SK-N-SH treated with all-trans-retinoic acid at 6 μM for 48 hours (cell line): ENCODE measurements around the gene PCMTD2.

Source experiments
- ATAC-seq: fragments of 200-7000 bp; cut with Tn5 transposase; 3 replicates; pipeline ENCODE4 v1.9.1; 2020; ENCODE audit warnings: mild to moderate bottlenecking, moderate library complexity
- ARNTL ChIP-seq: fragments of 450-650 bp; formaldehyde crosslinking; IDR thresholded peaks from 2 replicates; pipeline ENCODE4 v1.5.0; 2020; ENCODE audit warnings: low read depth, mild to moderate bottlenecking, moderate library complexity, borderline replicate concordance
- BACH2 ChIP-seq: fragments of 250-450 bp; sonication (Bioruptor Pico); IDR thresholded peaks from 2 replicates; pipeline ENCODE4 v1.9.0; 2021; ENCODE audit warnings: mild to moderate bottlenecking, borderline replicate concordance
- CSDC2 ChIP-seq: fragments of 250-450 bp; sonication (Bioruptor Pico); IDR thresholded peaks from 2 replicates; pipeline ENCODE4 v1.5.0; 2020; ENCODE audit warnings: mild to moderate bottlenecking, moderate library complexity
- ESRRG ChIP-seq: fragments of 250-450 bp; sonication (Bioruptor Pico); IDR thresholded peaks from 2 replicates; pipeline ENCODE4 v1.6.1; 2021; ENCODE audit warnings: mild to moderate bottlenecking
- GLIS3 ChIP-seq: fragments of 250-450 bp; sonication (Bioruptor Pico); IDR thresholded peaks from 2 replicates; pipeline ENCODE4 v1.5.0; 2020; ENCODE audit warnings: mild to moderate bottlenecking, moderate library complexity
- ISL1 ChIP-seq: fragments of 250-450 bp; sonication (Bioruptor Pico); IDR thresholded peaks from 2 replicates; pipeline ENCODE4 v2.1.2; 2022; ENCODE audit warnings: mild to moderate bottlenecking, moderate library complexity
- OSR1 ChIP-seq: fragments of 250-450 bp; sonication (Bioruptor Pico); IDR thresholded peaks from 2 replicates; pipeline ENCODE4 v1.8.0; 2022; ENCODE audit warnings: moderate library complexity, mild to moderate bottlenecking, inconsistent platforms
- PPARA ChIP-seq: fragments of 250-450 bp; sonication (Bioruptor Pico); IDR thresholded peaks from 2 replicates; pipeline ENCODE4 v1.5.0; 2020; ENCODE audit warnings: mild to moderate bottlenecking, borderline replicate concordance
- RARB ChIP-seq: fragments of 250-450 bp; sonication (Bioruptor Pico); IDR thresholded peaks from 2 replicates; pipeline ENCODE4 v1.8.0; 2021; ENCODE audit warnings: mild to moderate bottlenecking, moderate library complexity
- SNAI2 ChIP-seq: fragments of 250-450 bp; sonication (Bioruptor Pico); IDR thresholded peaks from 2 replicates; pipeline ENCODE4 v1.5.0; 2020; ENCODE audit warnings: mild to moderate bottlenecking, moderate library complexity
- TCF4 ChIP-seq: fragments of 250-450 bp; sonication (Bioruptor Pico); IDR thresholded peaks from 2 replicates; pipeline ENCODE4 v1.8.0; 2021; ENCODE audit warnings: mild to moderate bottlenecking, moderate library complexity, borderline replicate concordance
- TOX ChIP-seq: fragments of 250-450 bp; sonication (Bioruptor Pico); IDR thresholded peaks from 2 replicates; pipeline ENCODE4 v1.8.0; 2021; ENCODE audit warnings: mild to moderate bottlenecking, moderate library complexity, borderline replicate concordance
- ZC3H10 ChIP-seq: fragments of 250-450 bp; sonication (Bioruptor Pico); IDR thresholded peaks from 2 replicates; pipeline ENCODE4 v1.5.1; 2021; ENCODE audit warnings: mild to moderate bottlenecking, moderate library complexity
- ZFP3 ChIP-seq: fragments of 250-450 bp; sonication (Bioruptor Pico); IDR thresholded peaks from 2 replicates; pipeline ENCODE4 v1.5.0; 2020; ENCODE audit warnings: mild to moderate bottlenecking, moderate library complexity
- ZFP30 ChIP-seq: fragments of 450-650 bp; formaldehyde crosslinking; IDR thresholded peaks from 2 replicates; pipeline ENCODE4 v1.5.0; 2022; ENCODE audit warnings: mild to moderate bottlenecking, moderate library complexity
- ZNF565 ChIP-seq: fragments of 450-650 bp; formaldehyde crosslinking; conservative IDR thresholded peaks from 2 replicates; pipeline ENCODE4 v1.5.0; 2020; ENCODE audit warnings: low read depth, mild to moderate bottlenecking, moderate library complexity
- ZNF70 ChIP-seq: fragments of 450-650 bp; formaldehyde crosslinking; IDR thresholded peaks from 2 replicates; pipeline ENCODE4 v1.5.0; 2020; ENCODE audit warnings: mild to moderate bottlenecking, moderate library complexity
- ZNF8 ChIP-seq: fragments of 450-650 bp; formaldehyde crosslinking; IDR thresholded peaks from 2 replicates; pipeline ENCODE4 v1.5.0; 2020; ENCODE audit warnings: mild to moderate bottlenecking, moderate library complexity
- TF ChIP-seq, protein P1 (sequence below): fragments of 250-450 bp; sonication (Bioruptor Pico); IDR thresholded peaks from 2 replicates; pipeline ENCODE4 v1.8.0; 2020; ENCODE audit warnings: mild to moderate bottlenecking, moderate library complexity, borderline replicate concordance
- TF ChIP-seq, protein P2 (sequence below): fragments of 250-450 bp; sonication (Bioruptor Pico); IDR thresholded peaks from 2 replicates; pipeline ENCODE4 v1.5.1; 2021; ENCODE audit warnings: mild to moderate bottlenecking, moderate library complexity
- TF ChIP-seq, protein P3 (sequence below): fragments of 250-450 bp; sonication (Bioruptor Pico); IDR thresholded peaks from 2 replicates; pipeline ENCODE4 v1.5.0; 2020; ENCODE audit warnings: mild to moderate bottlenecking, moderate library complexity
- TF ChIP-seq, protein P4 (sequence below): fragments of 250-450 bp; sonication (Bioruptor Pico); IDR thresholded peaks from 2 replicates; pipeline ENCODE4 v1.5.1; 2020; ENCODE audit warnings: low read depth, mild to moderate bottlenecking, moderate library complexity
- TF ChIP-seq, protein P5 (sequence below): fragments of 250-450 bp; sonication (Bioruptor Pico); IDR thresholded peaks from 2 replicates; pipeline ENCODE4 v1.8.0; 2021; ENCODE audit warnings: low read depth, mild to moderate bottlenecking, moderate library complexity, borderline replicate concordance

PCMTD2 gene

DNA sequence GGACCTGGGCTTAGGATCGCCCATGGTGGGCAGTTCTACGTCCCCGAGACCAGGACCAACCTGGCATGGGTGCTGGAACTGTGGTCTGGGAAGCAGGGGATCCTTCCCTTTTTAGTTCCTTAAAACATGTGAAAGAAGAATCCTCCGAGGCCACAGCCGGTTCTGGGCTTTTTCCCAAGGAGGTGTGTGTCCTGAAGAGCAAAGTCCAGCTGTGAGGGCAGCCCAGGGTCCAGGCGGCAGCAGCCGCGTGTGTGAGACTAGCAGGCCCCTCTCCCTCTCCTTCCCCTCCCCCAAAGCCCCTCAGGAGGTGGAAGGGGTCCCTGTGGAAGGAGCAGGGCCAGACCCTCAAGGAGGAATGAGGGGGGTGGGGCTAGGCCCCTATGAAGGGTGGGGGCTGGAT, 35.1 kb upstream of the PCMTD2 start:
- TF ChIP-seq, protein P1, sequence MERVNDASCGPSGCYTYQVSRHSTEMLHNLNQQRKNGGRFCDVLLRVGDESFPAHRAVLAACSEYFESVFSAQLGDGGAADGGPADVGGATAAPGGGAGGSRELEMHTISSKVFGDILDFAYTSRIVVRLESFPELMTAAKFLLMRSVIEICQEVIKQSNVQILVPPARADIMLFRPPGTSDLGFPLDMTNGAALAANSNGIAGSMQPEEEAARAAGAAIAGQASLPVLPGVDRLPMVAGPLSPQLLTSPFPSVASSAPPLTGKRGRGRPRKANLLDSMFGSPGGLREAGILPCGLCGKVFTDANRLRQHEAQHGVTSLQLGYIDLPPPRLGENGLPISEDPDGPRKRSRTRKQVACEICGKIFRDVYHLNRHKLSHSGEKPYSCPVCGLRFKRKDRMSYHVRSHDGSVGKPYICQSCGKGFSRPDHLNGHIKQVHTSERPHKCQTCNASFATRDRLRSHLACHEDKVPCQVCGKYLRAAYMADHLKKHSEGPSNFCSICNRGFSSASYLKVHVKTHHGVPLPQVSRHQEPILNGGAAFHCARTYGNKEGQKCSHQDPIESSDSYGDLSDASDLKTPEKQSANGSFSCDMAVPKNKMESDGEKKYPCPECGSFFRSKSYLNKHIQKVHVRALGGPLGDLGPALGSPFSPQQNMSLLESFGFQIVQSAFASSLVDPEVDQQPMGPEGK (CRISPR knock-in tag): no peak
- TF ChIP-seq, protein P2, sequence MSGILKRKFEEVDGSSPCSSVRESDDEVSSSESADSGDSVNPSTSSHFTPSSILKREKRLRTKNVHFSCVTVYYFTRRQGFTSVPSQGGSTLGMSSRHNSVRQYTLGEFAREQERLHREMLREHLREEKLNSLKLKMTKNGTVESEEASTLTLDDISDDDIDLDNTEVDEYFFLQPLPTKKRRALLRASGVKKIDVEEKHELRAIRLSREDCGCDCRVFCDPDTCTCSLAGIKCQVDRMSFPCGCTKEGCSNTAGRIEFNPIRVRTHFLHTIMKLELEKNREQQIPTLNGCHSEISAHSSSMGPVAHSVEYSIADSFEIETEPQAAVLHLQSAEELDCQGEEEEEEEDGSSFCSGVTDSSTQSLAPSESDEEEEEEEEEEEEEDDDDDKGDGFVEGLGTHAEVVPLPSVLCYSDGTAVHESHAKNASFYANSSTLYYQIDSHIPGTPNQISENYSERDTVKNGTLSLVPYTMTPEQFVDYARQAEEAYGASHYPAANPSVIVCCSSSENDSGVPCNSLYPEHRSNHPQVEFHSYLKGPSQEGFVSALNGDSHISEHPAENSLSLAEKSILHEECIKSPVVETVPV: no peak
- TF ChIP-seq ESRRG (CRISPR knock-in tag) (no peak), PPARA (CRISPR knock-in tag) (no peak), ISL1 (CRISPR knock-in tag) (no peak), ARNTL (CRISPR knock-in tag) (no peak)
- no peak for ATAC-seq

DNA sequence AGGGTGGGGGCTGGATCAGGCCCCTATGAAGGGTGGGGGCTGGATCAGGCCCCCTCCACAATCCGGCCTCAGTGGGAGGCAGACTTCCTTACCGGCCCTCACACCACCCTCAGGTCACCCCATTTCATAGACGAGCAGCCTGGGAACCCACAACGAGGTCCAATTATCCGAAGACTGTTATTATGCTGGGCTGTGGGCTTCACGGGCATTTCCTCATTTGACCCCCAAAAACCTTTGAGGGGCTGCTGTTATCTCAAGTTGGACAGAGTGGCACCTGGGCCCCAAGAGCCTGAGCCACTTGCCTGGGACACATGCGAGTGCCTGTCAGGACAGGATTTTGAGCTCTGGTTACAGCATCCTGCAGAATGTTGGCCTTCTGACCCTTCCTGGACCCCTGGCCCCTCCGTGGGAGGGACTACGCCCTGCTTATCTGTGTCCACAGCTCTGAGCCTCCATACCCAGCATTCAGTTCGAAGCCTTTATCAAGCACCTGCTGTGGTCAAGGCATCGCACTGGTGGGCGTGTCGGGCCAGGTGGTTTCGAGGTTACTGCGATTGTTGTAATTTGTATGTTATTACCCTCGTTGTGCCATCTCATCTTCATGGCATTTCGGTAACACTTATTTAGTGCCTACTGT, 34.5 kb upstream of the PCMTD2 start:
- ATAC-seq: no peak
- TF ChIP-seq ARNTL (CRISPR knock-in tag) (no peak), SNAI2 (CRISPR knock-in tag) (no peak), ZFP30 (no peak), ZNF70 (CRISPR knock-in tag) (no peak), ZNF8 (CRISPR knock-in tag) (no peak), ZC3H10 (CRISPR knock-in tag) (no peak), GLIS3 (CRISPR knock-in tag) (no peak)
- TF ChIP-seq, protein P3, sequence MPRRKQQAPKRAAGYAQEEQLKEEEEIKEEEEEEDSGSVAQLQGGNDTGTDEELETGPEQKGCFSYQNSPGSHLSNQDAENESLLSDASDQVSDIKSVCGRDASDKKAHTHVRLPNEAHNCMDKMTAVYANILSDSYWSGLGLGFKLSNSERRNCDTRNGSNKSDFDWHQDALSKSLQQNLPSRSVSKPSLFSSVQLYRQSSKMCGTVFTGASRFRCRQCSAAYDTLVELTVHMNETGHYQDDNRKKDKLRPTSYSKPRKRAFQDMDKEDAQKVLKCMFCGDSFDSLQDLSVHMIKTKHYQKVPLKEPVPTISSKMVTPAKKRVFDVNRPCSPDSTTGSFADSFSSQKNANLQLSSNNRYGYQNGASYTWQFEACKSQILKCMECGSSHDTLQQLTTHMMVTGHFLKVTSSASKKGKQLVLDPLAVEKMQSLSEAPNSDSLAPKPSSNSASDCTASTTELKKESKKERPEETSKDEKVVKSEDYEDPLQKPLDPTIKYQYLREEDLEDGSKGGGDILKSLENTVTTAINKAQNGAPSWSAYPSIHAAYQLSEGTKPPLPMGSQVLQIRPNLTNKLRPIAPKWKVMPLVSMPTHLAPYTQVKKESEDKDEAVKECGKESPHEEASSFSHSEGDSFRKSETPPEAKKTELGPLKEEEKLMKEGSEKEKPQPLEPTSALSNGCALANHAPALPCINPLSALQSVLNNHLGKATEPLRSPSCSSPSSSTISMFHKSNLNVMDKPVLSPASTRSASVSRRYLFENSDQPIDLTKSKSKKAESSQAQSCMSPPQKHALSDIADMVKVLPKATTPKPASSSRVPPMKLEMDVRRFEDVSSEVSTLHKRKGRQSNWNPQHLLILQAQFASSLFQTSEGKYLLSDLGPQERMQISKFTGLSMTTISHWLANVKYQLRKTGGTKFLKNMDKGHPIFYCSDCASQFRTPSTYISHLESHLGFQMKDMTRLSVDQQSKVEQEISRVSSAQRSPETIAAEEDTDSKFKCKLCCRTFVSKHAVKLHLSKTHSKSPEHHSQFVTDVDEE (CRISPR knock-in tag): no peak
- TF ChIP-seq, all 23 proteins: peak for 0

DNA sequence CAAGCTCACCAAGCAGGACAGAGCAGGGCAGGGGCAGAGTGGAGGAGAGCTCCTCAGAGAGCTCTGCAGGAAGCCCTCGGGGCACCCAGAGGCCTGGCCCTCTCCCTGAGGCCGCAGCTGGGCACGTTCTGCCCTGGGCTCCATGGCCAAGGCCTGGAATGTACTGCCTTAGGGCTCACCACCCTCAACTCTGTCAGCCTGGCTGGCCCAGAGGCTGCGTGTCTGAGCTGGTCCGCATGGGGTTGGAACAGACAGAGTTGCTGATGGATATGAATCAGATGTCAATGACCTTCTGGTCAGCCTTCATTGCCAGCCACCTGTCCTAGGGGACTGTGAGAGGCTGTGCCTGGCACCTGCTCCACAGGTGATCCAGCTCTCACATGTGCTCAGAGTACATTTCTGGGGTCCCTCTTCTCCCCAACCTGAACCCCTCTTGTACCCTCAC, 33.2 kb upstream of the PCMTD2 start:
- ATAC-seq: no peak; the same call in 2 of the 3 replicates
- TF ChIP-seq, protein P4, sequence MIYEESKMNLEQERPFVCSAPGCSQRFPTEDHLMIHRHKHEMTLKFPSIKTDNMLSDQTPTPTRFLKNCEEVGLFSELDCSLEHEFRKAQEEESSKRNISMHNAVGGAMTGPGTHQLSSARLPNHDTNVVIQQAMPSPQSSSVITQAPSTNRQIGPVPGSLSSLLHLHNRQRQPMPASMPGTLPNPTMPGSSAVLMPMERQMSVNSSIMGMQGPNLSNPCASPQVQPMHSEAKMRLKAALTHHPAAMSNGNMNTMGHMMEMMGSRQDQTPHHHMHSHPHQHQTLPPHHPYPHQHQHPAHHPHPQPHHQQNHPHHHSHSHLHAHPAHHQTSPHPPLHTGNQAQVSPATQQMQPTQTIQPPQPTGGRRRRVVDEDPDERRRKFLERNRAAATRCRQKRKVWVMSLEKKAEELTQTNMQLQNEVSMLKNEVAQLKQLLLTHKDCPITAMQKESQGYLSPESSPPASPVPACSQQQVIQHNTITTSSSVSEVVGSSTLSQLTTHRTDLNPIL (CRISPR knock-in tag): no peak
- TF ChIP-seq, protein P5, sequence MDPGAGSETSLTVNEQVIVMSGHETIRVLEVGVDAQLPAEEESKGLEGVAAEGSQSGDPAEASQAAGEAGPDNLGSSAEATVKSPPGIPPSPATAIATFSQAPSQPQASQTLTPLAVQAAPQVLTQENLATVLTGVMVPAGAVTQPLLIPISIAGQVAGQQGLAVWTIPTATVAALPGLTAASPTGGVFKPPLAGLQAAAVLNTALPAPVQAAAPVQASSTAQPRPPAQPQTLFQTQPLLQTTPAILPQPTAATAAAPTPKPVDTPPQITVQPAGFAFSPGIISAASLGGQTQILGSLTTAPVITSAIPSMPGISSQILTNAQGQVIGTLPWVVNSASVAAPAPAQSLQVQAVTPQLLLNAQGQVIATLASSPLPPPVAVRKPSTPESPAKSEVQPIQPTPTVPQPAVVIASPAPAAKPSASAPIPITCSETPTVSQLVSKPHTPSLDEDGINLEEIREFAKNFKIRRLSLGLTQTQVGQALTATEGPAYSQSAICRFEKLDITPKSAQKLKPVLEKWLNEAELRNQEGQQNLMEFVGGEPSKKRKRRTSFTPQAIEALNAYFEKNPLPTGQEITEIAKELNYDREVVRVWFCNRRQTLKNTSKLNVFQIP (CRISPR knock-in tag): no peak
- TF ChIP-seq RARB (CRISPR knock-in tag): no peak
- TF ChIP-seq, protein P1 (CRISPR knock-in tag): no peak
- no peak for TF ChIP-seq ESRRG (CRISPR knock-in tag)
- TF ChIP-seq OSR1 (CRISPR knock-in tag): no peak
- no peak for TF ChIP-seq ISL1 (CRISPR knock-in tag)
- no peak for TF ChIP-seq CSDC2
- no peak for TF ChIP-seq ZFP30
- no peak for TF ChIP-seq ARNTL (CRISPR knock-in tag)
- TF ChIP-seq ZNF565 (CRISPR knock-in tag): no peak
- TF ChIP-seq TCF4 (CRISPR knock-in tag): no peak
- no peak for TF ChIP-seq GLIS3 (CRISPR knock-in tag)
- TF ChIP-seq ZNF70 (CRISPR knock-in tag): no peak
- no peak for TF ChIP-seq SNAI2 (CRISPR knock-in tag)
- no peak for TF ChIP-seq BACH2 (CRISPR knock-in tag)
- no peak for TF ChIP-seq TOX
- TF ChIP-seq ZFP3 (CRISPR knock-in tag): no peak
